H1 (cell line): Measurements from ENCODE around the gene CNPY2. TPM values are rescaled to one million over a fixed set of nuclear protein-coding genes. Genes with fewer than 3 reads are reported as not detected.

ENCODE experiments used
- CTCF ChIA-PET: fragments of 300-600 bp; sonication (Branson Sonifier 250); formaldehyde crosslinking; loops from one replicate; lab custom pipeline; 2021; ENCODE audit not compliant: partially characterized antibody; lab: Charles Lee
- POLR2A ChIA-PET: fragments of 300-600 bp; sonication (Branson Sonifier 250); formaldehyde crosslinking; loops from one replicate; lab custom pipeline; 2021; ENCODE audit warnings: inconsistent platforms; ENCODE audit not compliant: partially characterized antibody; lab: Charles Lee
- DNase-seq, 2 experiments: peaks; one replicate each; pipeline versions ENCODE4 v3.0.0 to v3.0.0-alpha.2; 2010 to 2022; ENCODE audit warnings: low spot score in 2 of 2, low read depth in 1 of 2, mixed read lengths in 1 of 2
- FAIRE-seq: peaks from 2 replicates; lab custom pipeline; 2011; peaks lifted over from hg19 to GRCh38; lab: Jason Lieb, UNC
- H2AFZ ChIP-seq: 2 replicates; pipeline ENCODE4 v1.8.1; 2012; ENCODE audit warnings: low read length, inconsistent platforms
- H2AK5ac ChIP-seq: 2 replicates; pipeline ENCODE4 v1.6.1; 2013; ENCODE audit warnings: low read depth, low read length
- H2BK120ac ChIP-seq: replicated peaks from 2 replicates; pipeline ENCODE3; 2013; ENCODE audit warnings: low read depth, low read length, inconsistent platforms
- H2BK12ac ChIP-seq: 2 replicates; pipeline ENCODE4 v1.6.1; 2013; ENCODE audit warnings: low read depth, low read length
- H2BK15ac ChIP-seq: 2 replicates; pipeline ENCODE4 v1.6.1; 2013; ENCODE audit warnings: low read length
- H2BK20ac ChIP-seq: 2 replicates; pipeline ENCODE4 v1.6.1; 2013; ENCODE audit warnings: low read length
- H2BK5ac ChIP-seq: 2 replicates; pipeline ENCODE4 v1.6.1; 2013; ENCODE audit warnings: low read depth, low read length
- H3K14ac ChIP-seq: 2 replicates; pipeline ENCODE4 v1.6.1; 2013; ENCODE audit warnings: inconsistent platforms; ENCODE audit not compliant: insufficient read length
- H3K18ac ChIP-seq: 2 replicates; pipeline ENCODE4 v1.6.1; 2013; ENCODE audit warnings: low read length; ENCODE audit errors: extremely low read depth
- H3K23ac ChIP-seq: 2 replicates; pipeline ENCODE4 v1.6.1; 2013; ENCODE audit warnings: inconsistent platforms; ENCODE audit not compliant: insufficient read length
- H3K23me2 ChIP-seq: 2 replicates; pipeline ENCODE4 v1.6.1; 2013; ENCODE audit warnings: low read depth, low read length
- H3K27ac ChIP-seq: 2 replicates; pipeline ENCODE4 v1.6.1; 2011; ENCODE audit warnings: low read depth, low read length, inconsistent platforms
- H3K27me3 ChIP-seq, 4 experiments: replicated peaks in 1 of 4; 1 replicate in 1 of 4; 2 replicates in 3 of 4; pipeline versions ENCODE4 v1.6.1 to v1.8.1; 2011 to 2013; ENCODE audit warnings: low read length in 3 of 4, mild to moderate bottlenecking in 3 of 4, inconsistent platforms in 2 of 4, mixed read lengths in 2 of 4, moderate library complexity in 1 of 4; ENCODE audit not compliant: control insufficient read depth in 3 of 4, insufficient read depth in 3 of 4; ENCODE audit errors: extremely low read depth in 1 of 4
- H3K36me3 ChIP-seq, 4 experiments: 2 replicates each; pipeline versions ENCODE4 v1.6.1 to v1.8.1; 2011 to 2013; ENCODE audit warnings: mild to moderate bottlenecking in 4 of 4, low read length in 3 of 4, moderate library complexity in 2 of 4, control low read depth in 1 of 4, inconsistent platforms in 1 of 4; ENCODE audit not compliant: insufficient read depth in 4 of 4, control insufficient read depth in 2 of 4
- H3K4ac ChIP-seq: replicated peaks from 2 replicates; pipeline ENCODE3; 2013; ENCODE audit warnings: low read length, low read depth, mixed read lengths, inconsistent platforms; ENCODE audit not compliant: insufficient read length
- H3K4me1 ChIP-seq, 4 experiments: replicated peaks in 1 of 4; 1 replicate in 1 of 4; 2 replicates in 3 of 4; pipeline versions ENCODE4 v1.6.1 to v1.8.1; 2011 to 2013; ENCODE audit warnings: low read length in 3 of 4, inconsistent platforms in 2 of 4, mixed read lengths in 1 of 4; ENCODE audit not compliant: insufficient read depth in 4 of 4, control insufficient read depth in 3 of 4
- H3K4me2 ChIP-seq, 2 experiments: 2 replicates each; pipeline versions ENCODE4 v1.6.1 to v1.8.1; 2011 to 2013; ENCODE audit warnings: low read depth in 2 of 2, low read length in 2 of 2, control low read depth in 1 of 2, inconsistent platforms in 1 of 2, mild to moderate bottlenecking in 1 of 2; ENCODE audit not compliant: insufficient read depth in 1 of 2
- H3K4me3 ChIP-seq, 4 experiments: fragments of 200-600, 300-600 bp in 1 of 4; sonication (generic), shearing (Covaris generic), sonication (Bioruptor Twin) in 1 of 4; 2 replicates each; pipeline versions ENCODE4 v1.5.1 to v1.8.1; 2011 to 2016; ENCODE audit warnings: low read length in 4 of 4, low read depth in 3 of 4, control low read depth in 2 of 4, inconsistent platforms in 2 of 4, mild to moderate bottlenecking in 2 of 4, mixed read lengths in 1 of 4, moderate library complexity in 1 of 4; ENCODE audit not compliant: insufficient read depth in 2 of 4; ENCODE audit errors: extremely low read depth in 1 of 4
- H3K56ac ChIP-seq: replicated peaks from 2 replicates; pipeline ENCODE3; 2013; ENCODE audit warnings: low read depth, mild to moderate bottlenecking, mixed read lengths, low read length, inconsistent platforms; ENCODE audit not compliant: insufficient read length
- H3K79me1 ChIP-seq: 2 replicates; pipeline ENCODE4 v1.6.1; 2013; ENCODE audit warnings: low read depth, low read length, control low read depth
- H3K79me2 ChIP-seq, 2 experiments: 2 replicates each; pipeline versions ENCODE4 v1.6.1 to v1.8.1; 2012 to 2013; ENCODE audit warnings: low read length in 2 of 2, mild to moderate bottlenecking in 2 of 2, inconsistent platforms in 1 of 2; ENCODE audit not compliant: insufficient read depth in 2 of 2, control insufficient read depth in 1 of 2
- H3K9ac ChIP-seq, 4 experiments: replicated peaks in 1 of 4; 1 replicate in 1 of 4; 2 replicates in 3 of 4; pipeline versions ENCODE4 v1.6.1 to v1.8.1; 2011 to 2013; ENCODE audit warnings: low read depth in 3 of 4, low read length in 3 of 4, control low read depth in 2 of 4, mild to moderate bottlenecking in 2 of 4, moderate library complexity in 2 of 4, inconsistent platforms in 1 of 4; ENCODE audit errors: extremely low read depth in 1 of 4
- H3K9me3 ChIP-seq, 2 experiments: 2 replicates each; pipeline versions ENCODE4 v1.6.1 to v1.8.1; 2012 to 2013; ENCODE audit warnings: mild to moderate bottlenecking in 2 of 2, moderate library complexity in 2 of 2, control low read depth in 1 of 2, inconsistent platforms in 1 of 2, low read depth in 1 of 2, low read length in 1 of 2, mixed read lengths in 1 of 2; ENCODE audit not compliant: insufficient read depth in 2 of 2
- H4K20me1 ChIP-seq, 2 experiments: replicated peaks in 1 of 2; 2 replicates each; pipeline versions ENCODE3 to v1.8.1; 2011 to 2013; ENCODE audit warnings: inconsistent platforms in 2 of 2, low read length in 2 of 2, mild to moderate bottlenecking in 1 of 2; ENCODE audit not compliant: insufficient read depth in 2 of 2, control insufficient read depth in 1 of 2
- H4K5ac ChIP-seq: 2 replicates; pipeline ENCODE4 v1.6.1; 2013; ENCODE audit warnings: low read length, low read depth, mixed read lengths, inconsistent platforms; ENCODE audit not compliant: insufficient read length
- H4K8ac ChIP-seq: 2 replicates; pipeline ENCODE4 v1.8.0; 2013; ENCODE audit warnings: mild to moderate bottlenecking, moderate library complexity, low read length, inconsistent platforms; ENCODE audit not compliant: insufficient read depth; ENCODE audit errors: extremely low read depth
- H4K91ac ChIP-seq: replicated peaks from 2 replicates; pipeline ENCODE3; 2013; ENCODE audit warnings: low read length, mixed read lengths, inconsistent platforms; ENCODE audit not compliant: insufficient read length
- BCL11A ChIP-seq, 2 experiments: IDR thresholded peaks; one replicate each; pipeline ENCODE4 v1.6.1; 2011; ENCODE audit warnings: low read depth in 2 of 2, low read length in 2 of 2, mild to moderate bottlenecking in 2 of 2
- CHD1 ChIP-seq: IDR thresholded peaks from 2 replicates; pipeline ENCODE4 v1.6.1; 2012; ENCODE audit warnings: low read depth, low read length, improper control_type of control experiment
- NRF1 ChIP-seq: IDR thresholded peaks from 2 replicates; pipeline ENCODE4 v1.6.1; 2011; ENCODE audit warnings: mild to moderate bottlenecking, low read depth, low read length, improper control_type of control experiment
- PHF8 ChIP-seq: fragments of 200-600 bp; sonication (generic); conservative IDR thresholded peaks from 2 replicates; pipeline ENCODE4 v1.7.1; 2012; ENCODE audit warnings: low read depth, mild to moderate bottlenecking, inconsistent platforms, low read length, moderate library complexity
- SAP30 ChIP-seq: fragments of 300-600 bp; sonication (generic); IDR thresholded peaks from 2 replicates; pipeline ENCODE4 v1.7.1; 2012; ENCODE audit warnings: low read length, moderate library complexity, mild to moderate bottlenecking, inconsistent platforms; ENCODE audit not compliant: insufficient read depth, insufficient replicate concordance
- SRF ChIP-seq: IDR thresholded peaks from 2 replicates; pipeline ENCODE4 v1.6.1; 2011; ENCODE audit warnings: mild to moderate bottlenecking, low read depth, low read length, moderate library complexity
- YY1 ChIP-seq: IDR thresholded peaks from 2 replicates; pipeline ENCODE4 v1.6.1; 2011; ENCODE audit warnings: low read depth, mild to moderate bottlenecking, low read length
- WGBS, 2 experiments: shearing (Covaris generic) in 1 of 2; methylation state at CpG; one replicate each; pipeline versions ENCODE4 v1.1.6 to v1.1.7; 2013 to 2015; ENCODE audit warnings: low lambda C conversion rate in 2 of 2, mixed read lengths in 2 of 2, inconsistent platforms in 1 of 2, low coverage in 1 of 2, missing lambda C conversion rate in 1 of 2; ENCODE audit not compliant: insufficient replicate concordance in 2 of 2, insufficient coverage in 1 of 2, insufficient read length in 1 of 2; ENCODE audit errors: extremely low coverage in 1 of 2, missing lambda C conversion rate in 1 of 2; 5-methylcytosine and 5-hydroxymethylcytosine counted together
- polyA plus RNA-seq, 7 experiments: library from polyadenylated mRNA; depleted of rRNA in 3 of 7; stranded (reverse) in 5 of 7; unstranded in 2 of 7; fragments of >200 nt in 5 of 7; fragments of 200-250 nt in 2 of 7; gene quantifications; 1 replicate in 5 of 7; 2 replicates in 1 of 7; 4 replicates in 1 of 7; pipeline versions ENCODE4 v1.2.1 to v1.2.3, GENCODE V29; 2011 to 2013; ENCODE audit warnings: missing spikeins in 2 of 7, mixed read lengths in 2 of 7
- total RNA-seq: library from RNA; stranded (reverse); fragmentation: NEBNext Ultra II Directional; extraction: Animal tissue kit (Norgen Biotek cat#: 25700); gene quantifications from 2 replicates; pipeline ENCODE4 v1.2.1, GENCODE V29; 2021
- TF ChIP-seq, protein P1 (sequence below): IDR thresholded peaks from 2 replicates; pipeline ENCODE4 v1.6.1; 2012; ENCODE audit warnings: inconsistent platforms
- TF ChIP-seq, protein P2 (sequence below), 3 experiments: IDR thresholded peaks; 1 replicate in 2 of 3; 2 replicates in 1 of 3; pipeline versions ENCODE4 v1.5.1 to v1.6.1; 2011; ENCODE audit warnings: low read length in 3 of 3, mild to moderate bottlenecking in 3 of 3, inconsistent platforms in 2 of 3, low read depth in 1 of 3, moderate library complexity in 1 of 3; ENCODE audit not compliant: insufficient read depth in 1 of 3; ENCODE audit errors: control extremely low read depth in 1 of 3

The CNPY2 gene
- total and polyA plus RNA-seq, 2 of the 8 experiments (the other 6 are each of a cell fraction or from before 2014, with no cell fraction given), result 203 to 281 TPM

GRCh38 chr12:56307221-56307965, 8.4 kb downstream of the CNPY2 start:
- Histone ChIP-seq H3K27ac (no peak overlapping the region), H3K9me3 (no peaks in the 10 kb centered on the region), H2AFZ (no peak overlapping the region), H3K4ac (no peak overlapping the region), H2BK15ac (no peak overlapping the region), H4K91ac (no peak overlapping the region), H3K36me3 (peaks cover 5 to 63% (median 46%) of the 10 kb centered on the region in 4 experiments; a peak in 7 of 8 replicates), H2BK5ac (no peak overlapping the region), H3K56ac (no peak overlapping the region), H3K14ac (no peak overlapping the region), H3K23me2 (no peaks in the 10 kb centered on the region), H4K8ac (no peak overlapping the region), H2AK5ac (no peak overlapping the region), H2BK12ac (no peak overlapping the region), H3K79me2 (no peaks in the 10 kb centered on the region), H3K18ac (no peak overlapping the region), H2BK20ac (no peak overlapping the region), H3K23ac (no peak overlapping the region), H3K9ac (no peak overlapping the region), H3K4me1 (no peaks in the 10 kb centered on the region), H4K5ac (no peak overlapping the region), H3K79me1 (no peaks in the 10 kb centered on the region), H4K20me1 (no peaks in the 10 kb centered on the region), H2BK120ac (no peak overlapping the region), H3K4me2 (no peak overlapping the region), H3K27me3 (no peaks in the 10 kb centered on the region), H3K4me3 (no peak overlapping the region)
- POLR2A ChIA-PET, result interaction anchor here (0.6 to 1.9 kb wide), 6 partner anchors 8 to 142 kb away, joined by 3 to 6 read pairs (median 4); partner anchors contain the start of genes CNPY2 and TIMELESS
- CTCF ChIA-PET, result interaction anchor here (1.0 to 2.1 kb wide), 2 partner anchors 10 to 188 kb away, joined by 3 to 12 read pairs; no protein-coding TSS in a partner anchor
- FAIRE-seq (no peak), DNase-seq (no peak)
- TF ChIP-seq BCL11A (IDR thresholded peaks at IDR 0.05; ENCODE audit: low read depth in 2 of 2, low read length in 2 of 2) (no peak), SAP30 (no peak), SRF (no peak), PHF8 (no peak), YY1 (no peak), NRF1 (no peak), CHD1 (no peak)
- TF ChIP-seq, protein P1, sequence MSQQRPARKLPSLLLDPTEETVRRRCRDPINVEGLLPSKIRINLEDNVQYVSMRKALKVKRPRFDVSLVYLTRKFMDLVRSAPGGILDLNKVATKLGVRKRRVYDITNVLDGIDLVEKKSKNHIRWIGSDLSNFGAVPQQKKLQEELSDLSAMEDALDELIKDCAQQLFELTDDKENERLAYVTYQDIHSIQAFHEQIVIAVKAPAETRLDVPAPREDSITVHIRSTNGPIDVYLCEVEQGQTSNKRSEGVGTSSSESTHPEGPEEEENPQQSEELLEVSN, result no peak
- TF ChIP-seq, protein P2, sequence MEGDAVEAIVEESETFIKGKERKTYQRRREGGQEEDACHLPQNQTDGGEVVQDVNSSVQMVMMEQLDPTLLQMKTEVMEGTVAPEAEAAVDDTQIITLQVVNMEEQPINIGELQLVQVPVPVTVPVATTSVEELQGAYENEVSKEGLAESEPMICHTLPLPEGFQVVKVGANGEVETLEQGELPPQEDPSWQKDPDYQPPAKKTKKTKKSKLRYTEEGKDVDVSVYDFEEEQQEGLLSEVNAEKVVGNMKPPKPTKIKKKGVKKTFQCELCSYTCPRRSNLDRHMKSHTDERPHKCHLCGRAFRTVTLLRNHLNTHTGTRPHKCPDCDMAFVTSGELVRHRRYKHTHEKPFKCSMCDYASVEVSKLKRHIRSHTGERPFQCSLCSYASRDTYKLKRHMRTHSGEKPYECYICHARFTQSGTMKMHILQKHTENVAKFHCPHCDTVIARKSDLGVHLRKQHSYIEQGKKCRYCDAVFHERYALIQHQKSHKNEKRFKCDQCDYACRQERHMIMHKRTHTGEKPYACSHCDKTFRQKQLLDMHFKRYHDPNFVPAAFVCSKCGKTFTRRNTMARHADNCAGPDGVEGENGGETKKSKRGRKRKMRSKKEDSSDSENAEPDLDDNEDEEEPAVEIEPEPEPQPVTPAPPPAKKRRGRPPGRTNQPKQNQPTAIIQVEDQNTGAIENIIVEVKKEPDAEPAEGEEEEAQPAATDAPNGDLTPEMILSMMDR (IDR thresholded peaks at IDR 0.05; ENCODE audit: control extremely low read depth in 1 of 3, insufficient read depth in 1 of 3, low read depth in 1 of 3, low read length in 3 of 3), result no peak
- WGBS, 2 experiments, result 96% methylated on average over 7 of the region's 7 CpGs; no CpG with 5 or more reads in 1 of the 2 experiments
